Heart left ventricle (tissue), 16 donors: ENCODE results near the gene ZMYM2. TPM values are rescaled to one million over a fixed set of nuclear protein-coding genes. Genes with fewer than 3 reads are reported as not detected.
A peak's percentile ranks its signal among the peaks of the same experiment; 100 is the strongest.

Source experiments
- ATAC-seq, 4 donors: fragments of 200-7000 bp; cut with Tn5 transposase; one replicate each; pipeline ENCODE4 v1.9.1; 2020 to 2022; ENCODE audit warnings: moderate library complexity in 4 of 4, mild to moderate bottlenecking in 3 of 4, moderate number of reproducible peaks in 1 of 4
- DNase-seq, 5 donors: peaks; one replicate each; pipeline ENCODE4 v3.0.0-alpha.2; 2020
- H3K27ac ChIP-seq, 12 donors: fragments of 200-600 bp; sonication (generic) in 4 of 12; one replicate each; pipeline versions ENCODE4 v1.5.0 to v1.8.0; 2016 to 2022; ENCODE audit warnings: mild to moderate bottlenecking in 2 of 12
- H3K27me3 ChIP-seq, 9 donors: fragments of 200-600 bp; sonication (generic) in 2 of 9; one replicate each; pipeline versions ENCODE4 v1.5.1 to v1.8.0; 2016 to 2022; ENCODE audit warnings: mild to moderate bottlenecking in 3 of 9
- H3K36me3 ChIP-seq, 9 donors: fragments of 200-600 bp; sonication (generic) in 2 of 9; one replicate each; pipeline versions ENCODE4 v1.5.0 to v1.8.0; 2018 to 2022; ENCODE audit warnings: mild to moderate bottlenecking in 2 of 9
- H3K4me1 ChIP-seq, 12 donors: fragments of 200-600 bp; sonication (generic) in 4 of 12; one replicate each; pipeline versions ENCODE4 v1.5.0 to v1.8.0; 2016 to 2022; ENCODE audit warnings: mild to moderate bottlenecking in 3 of 12
- H3K4me3 ChIP-seq, 12 donors: fragments of 200-600 bp; sonication (generic) in 4 of 12; one replicate each; pipeline versions ENCODE4 v1.5.0 to v1.8.0; 2017 to 2022; ENCODE audit warnings: mild to moderate bottlenecking in 9 of 12, moderate library complexity in 4 of 12
- H3K9me3 ChIP-seq, 12 donors: fragments of 200-600 bp; sonication (generic) in 4 of 12; one replicate each; pipeline versions ENCODE4 v1.5.0 to v1.8.0; 2016 to 2022; ENCODE audit warnings: mild to moderate bottlenecking in 1 of 12
- POLR2A ChIP-seq, 2 donors: fragments of 450-650 bp; IDR thresholded peaks; one replicate each; pipeline ENCODE4 v1.6.1; 2017; ENCODE audit warnings: antibody characterized with exemption in 2 of 2, mild to moderate bottlenecking in 2 of 2, moderate library complexity in 2 of 2
- WGBS, 4 donors: extraction: QIAGEN DNeasy Blood & Tissue Kit in 2 of 4; methylation state at CpG; one replicate each; pipeline versions ENCODE4 v1.1.5 to v1.1.7; 2013 to 2018; 5-methylcytosine and 5-hydroxymethylcytosine counted together
- intact Hi-C, 10 donors: fragments of 100-400 bp; cut with DNase I; formaldehyde crosslinking; loops; one replicate each; pipeline versions ENCODE4 v1.11.1 to v1.14.2; 2022
- polyA plus RNA-seq, 2 donors: library from polyadenylated mRNA; stranded (reverse); fragments of 200-250 nt; gene quantifications; one replicate each; pipeline ENCODE4 v1.2.3, GENCODE V29; 2013
- total RNA-seq, 9 donors: library from RNA; depleted of rRNA in 2 of 9; stranded (reverse); fragments of >200 nt in 2 of 9; fragmentation: NEBNext Ultra II Directional in 3 of 9; extraction: Animal tissue kit (Norgen Biotek cat#: 25700) in 3 of 9; gene quantifications; one replicate each; pipeline versions ENCODE4 v1.1.0 to v1.2.4, GENCODE V29; 2016 to 2023
- TF ChIP-seq, protein P1 (sequence below), 12 donors: fragments of 200-600 bp; sonication (generic) in 4 of 12; IDR thresholded peaks; one replicate each; pipeline versions ENCODE4 v1.5.0 to v1.8.0; 2018 to 2022; ENCODE audit warnings: antibody characterized with exemption in 12 of 12, mild to moderate bottlenecking in 5 of 12
- donor health status: ischemic (EF 13 %, LVEDD 7.1; RV severe dilation, severe dysfunction).
- donor health status: healthy with polysubstance abuse.
- donor health status: DM: no; HTN: yes; CAD: no.
- donor health status: DM: no; HTN: no; CAD: no.
- donor health status: ischemic (EF 25% LVEDD 6.9; RV normal size, moderate dysfunction).
- donor health status: ischemic (EF 25% LVEDD 5.7; RV mildly dilated, moderate dysfunction).
- donor health status: healthy.
- donor health status: DM: yes; HTN: yes; CAD: no.
- donor health status: ischemic (EF 35%, LVEDD 5.7; RV mildly dilated, moderate dysfunction).
- donor health status: nonischemic (EF 11% LVEDD 7.7; RV severe dilation, severe dysfunction).
- donor health status: DM: yes; HTN: yes; CAD: no.
- donor health status: PGD.
- donor health status: ischemic (EF 29% LVEDD 5.4; RV normal size, mild dysfunction).
- donor health status: nonischemic (EF 23%, LVEDD 6.1; RV moderate dilation, normal function).

ZMYM2 gene
- total and polyA plus RNA-seq, 11 donors = 11.2 to 69.3 (median 51.9) TPM

GRCh38 chr13:19957320-19958154, 990 bp upstream of the ZMYM2 start:
- peak; percentile 76 to 81 (median 78) for DNase-seq
- WGBS, 4 donors = 1 to 3% (median 2%) methylated on average over 26 to 65 of the region's 65 CpGs
- intact Hi-C loops = loop anchor here in 8 of 10 donors (2.0 to 10.0 kb wide), 6 partner anchors 90 to 325 kb away; partner anchors contain the start of genes ZMYM5 (in 6 of the 8), PSPC1 (in 2 of the 8) and MPHOSPH8 (in 1 of the 8)
- no peaks in the 10 kb centered on the region for H3K27me3 ChIP-seq
- TF ChIP-seq POLR2A (IDR thresholded peaks at IDR 0.05) = peak in 1 of 2 donors; percentile 19
- TF ChIP-seq, protein P1, sequence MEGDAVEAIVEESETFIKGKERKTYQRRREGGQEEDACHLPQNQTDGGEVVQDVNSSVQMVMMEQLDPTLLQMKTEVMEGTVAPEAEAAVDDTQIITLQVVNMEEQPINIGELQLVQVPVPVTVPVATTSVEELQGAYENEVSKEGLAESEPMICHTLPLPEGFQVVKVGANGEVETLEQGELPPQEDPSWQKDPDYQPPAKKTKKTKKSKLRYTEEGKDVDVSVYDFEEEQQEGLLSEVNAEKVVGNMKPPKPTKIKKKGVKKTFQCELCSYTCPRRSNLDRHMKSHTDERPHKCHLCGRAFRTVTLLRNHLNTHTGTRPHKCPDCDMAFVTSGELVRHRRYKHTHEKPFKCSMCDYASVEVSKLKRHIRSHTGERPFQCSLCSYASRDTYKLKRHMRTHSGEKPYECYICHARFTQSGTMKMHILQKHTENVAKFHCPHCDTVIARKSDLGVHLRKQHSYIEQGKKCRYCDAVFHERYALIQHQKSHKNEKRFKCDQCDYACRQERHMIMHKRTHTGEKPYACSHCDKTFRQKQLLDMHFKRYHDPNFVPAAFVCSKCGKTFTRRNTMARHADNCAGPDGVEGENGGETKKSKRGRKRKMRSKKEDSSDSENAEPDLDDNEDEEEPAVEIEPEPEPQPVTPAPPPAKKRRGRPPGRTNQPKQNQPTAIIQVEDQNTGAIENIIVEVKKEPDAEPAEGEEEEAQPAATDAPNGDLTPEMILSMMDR (IDR thresholded peaks at IDR 0.05) = peak; percentile 52 to 78 (median 74)
- peak in 3 of 4 donors; percentile 4 to 13 (median 8) for ATAC-seq
- H3K9me3 ChIP-seq = peaks cover 0 to 5% (median 0%) of the 10 kb centered on the region in 12 donors
- peak overlapping the region; percentile 51 to 96 (median 87) for H3K4me3 ChIP-seq
- H3K36me3 ChIP-seq = peaks cover 0 to 20% (median 15%) of the 10 kb centered on the region in 9 donors
- peaks cover 5 to 36% (median 27%) of the 10 kb centered on the region in 12 donors for H3K4me1 ChIP-seq
- peak overlapping the region; percentile 91 to 99 (median 96) for H3K27ac ChIP-seq

DNA sequence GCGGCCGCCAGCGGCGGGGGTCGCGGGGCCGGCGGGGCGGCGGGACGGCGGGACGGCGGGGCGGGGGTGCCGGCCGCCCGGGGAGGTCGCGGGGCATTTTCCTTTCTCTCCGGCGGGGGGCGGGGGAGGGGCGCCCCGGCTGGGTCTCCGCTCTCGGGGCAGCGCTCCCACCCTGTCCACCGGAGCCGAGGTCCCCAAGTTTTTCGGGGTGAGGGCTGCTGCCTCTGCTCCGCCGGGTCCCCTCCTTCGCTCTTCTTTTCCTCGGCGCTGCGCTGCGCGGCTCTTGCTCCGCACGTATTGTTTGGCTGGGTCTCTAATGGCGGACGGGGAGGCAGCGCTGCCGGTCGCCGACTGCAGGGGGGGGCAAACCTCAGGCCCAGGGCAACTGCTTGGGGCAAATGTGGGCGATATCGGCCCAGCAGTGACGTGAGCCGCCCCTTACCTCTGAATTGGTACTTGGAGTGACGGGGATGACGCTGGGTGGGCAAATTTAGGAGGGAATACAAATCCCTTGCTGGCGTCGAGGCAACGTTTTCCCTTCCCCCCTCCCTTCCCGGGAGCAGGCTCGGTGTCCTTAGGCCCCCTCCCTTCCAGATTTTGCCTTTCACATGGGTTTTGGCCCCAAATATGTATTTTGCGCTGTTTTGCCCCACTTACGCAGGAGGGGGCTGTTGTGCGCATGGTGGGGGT, 759 bp downstream of the ZMYM2 start:
- ATAC-seq (peak in 3 of 4 donors; percentile 1 to 33 (median 22)), DNase-seq (peak; percentile 54 to 85 (median 63))
- peaks cover 0 to 5% (median 0%) of the 10 kb centered on the region in 12 donors for H3K9me3 ChIP-seq
- H3K27ac ChIP-seq = peak overlapping the region; percentile 78 to 99 (median 97)
- H3K36me3 ChIP-seq = peaks cover 0 to 28% (median 19%) of the 10 kb centered on the region in 9 donors
- H3K4me1 ChIP-seq = peaks cover 5 to 46% (median 42%) of the 10 kb centered on the region in 12 donors
- intact Hi-C loops = loop anchor here in 8 of 10 donors (1.0 to 10.0 kb wide), 7 partner anchors 92 to 327 kb away; partner anchors contain the start of genes ZMYM5 (in 7 of the 8), PSPC1 (in 2 of the 8) and MPHOSPH8 (in 1 of the 8)
- 0 to 1% (median 1%) methylated on average over 37 to 61 of the region's 61 CpGs for WGBS, 4 donors
- TF ChIP-seq, protein P1 (IDR thresholded peaks at IDR 0.05) = peak in 6 of 12 donors; percentile 6 to 38 (median 30)
- no peak for TF ChIP-seq POLR2A (IDR thresholded peaks at IDR 0.05)
- no peaks in the 10 kb centered on the region for H3K27me3 ChIP-seq
- peak overlapping the region; percentile 68 to 96 (median 87) for H3K4me3 ChIP-seq

- WGBS, 4 donors = 1 to 4% (median 3%) methylated on average over 10 to 13 of the region's 13 CpGs
- Histone ChIP-seq H3K4me3 (peak overlapping the region; percentile 68 to 96 (median 87)), H3K4me1 (peaks cover 5 to 47% (median 42%) of the 10 kb centered on the region in 12 donors), H3K9me3 (peaks cover 0 to 5% (median 0%) of the 10 kb centered on the region in 12 donors), H3K27ac (peak overlapping the region; percentile 78 to 99 (median 97)), H3K27me3 (no peaks in the 10 kb centered on the region), H3K36me3 (peaks cover 0 to 34% (median 19%) of the 10 kb centered on the region in 9 donors)
- peak; percentile 49 to 70 (median 56) for ATAC-seq
- peak in 1 of 2 donors; percentile 39 for TF ChIP-seq POLR2A (IDR thresholded peaks at IDR 0.05)
- TF ChIP-seq, protein P1 (IDR thresholded peaks at IDR 0.05) = peak; percentile 66 to 95 (median 90)
- intact Hi-C loops = loop anchor here in 9 of 10 donors (1.0 to 10.0 kb wide), 8 partner anchors 93 to 328 kb away; partner anchors contain the start of genes ZMYM5 (in 8 of the 9), PSPC1 (in 2 of the 9) and MPHOSPH8 (in 1 of the 9)
- peak; percentile 82 to 89 (median 87) for DNase-seq
Measured at GRCh38 chr13:19959831-19960652, 1.5 kb downstream of the ZMYM2 start.
